ENCODE data around the gene TXLNG. TPM values are rescaled to one million over a fixed set of nuclear protein-coding genes. Genes with fewer than 3 reads are reported as not detected.

Gene TXLNG
- total RNA-seq, 1 experiment from 2014 or later, result 31.1 TPM

- TF ChIP-seq EMX1 (CRISPR knock-in tag; IDR thresholded peaks at IDR 0.05) (no peak), NFYB (CRISPR knock-in tag; conservative IDR thresholded peaks at IDR 0.05; ENCODE audit: low read depth) (no peak), FOXJ3 (CRISPR knock-in tag; IDR thresholded peaks at IDR 0.05; ENCODE audit: borderline replicate concordance) (no peak)
Measured at GRCh38 chrX:16745102-16745501, 41.2 kb upstream of the TXLNG start (continued).

DNA sequence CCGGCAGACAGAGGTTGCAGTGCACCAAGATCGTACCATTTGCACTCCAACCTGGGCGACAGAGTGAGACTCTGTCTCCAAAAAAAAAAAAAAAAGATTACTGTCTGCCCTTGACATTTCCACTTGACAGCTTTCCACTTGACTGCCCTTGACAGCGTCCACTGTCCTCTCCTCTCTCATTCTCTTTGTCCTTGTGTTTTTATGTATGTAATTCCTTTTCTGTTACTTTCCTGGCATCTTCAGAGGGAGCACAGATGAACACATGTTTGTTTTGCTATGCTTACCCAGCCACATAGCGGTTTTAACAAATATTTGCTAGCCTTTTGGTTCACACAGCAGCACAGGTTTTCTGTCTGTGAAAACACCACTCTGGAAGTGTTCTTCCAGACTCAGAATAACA lies 40.6 kb upstream of the TXLNG start:
- H3K4me3 Mint-ChIP-seq, result no peak overlapping the region
- TF ChIP-seq, protein P1, sequence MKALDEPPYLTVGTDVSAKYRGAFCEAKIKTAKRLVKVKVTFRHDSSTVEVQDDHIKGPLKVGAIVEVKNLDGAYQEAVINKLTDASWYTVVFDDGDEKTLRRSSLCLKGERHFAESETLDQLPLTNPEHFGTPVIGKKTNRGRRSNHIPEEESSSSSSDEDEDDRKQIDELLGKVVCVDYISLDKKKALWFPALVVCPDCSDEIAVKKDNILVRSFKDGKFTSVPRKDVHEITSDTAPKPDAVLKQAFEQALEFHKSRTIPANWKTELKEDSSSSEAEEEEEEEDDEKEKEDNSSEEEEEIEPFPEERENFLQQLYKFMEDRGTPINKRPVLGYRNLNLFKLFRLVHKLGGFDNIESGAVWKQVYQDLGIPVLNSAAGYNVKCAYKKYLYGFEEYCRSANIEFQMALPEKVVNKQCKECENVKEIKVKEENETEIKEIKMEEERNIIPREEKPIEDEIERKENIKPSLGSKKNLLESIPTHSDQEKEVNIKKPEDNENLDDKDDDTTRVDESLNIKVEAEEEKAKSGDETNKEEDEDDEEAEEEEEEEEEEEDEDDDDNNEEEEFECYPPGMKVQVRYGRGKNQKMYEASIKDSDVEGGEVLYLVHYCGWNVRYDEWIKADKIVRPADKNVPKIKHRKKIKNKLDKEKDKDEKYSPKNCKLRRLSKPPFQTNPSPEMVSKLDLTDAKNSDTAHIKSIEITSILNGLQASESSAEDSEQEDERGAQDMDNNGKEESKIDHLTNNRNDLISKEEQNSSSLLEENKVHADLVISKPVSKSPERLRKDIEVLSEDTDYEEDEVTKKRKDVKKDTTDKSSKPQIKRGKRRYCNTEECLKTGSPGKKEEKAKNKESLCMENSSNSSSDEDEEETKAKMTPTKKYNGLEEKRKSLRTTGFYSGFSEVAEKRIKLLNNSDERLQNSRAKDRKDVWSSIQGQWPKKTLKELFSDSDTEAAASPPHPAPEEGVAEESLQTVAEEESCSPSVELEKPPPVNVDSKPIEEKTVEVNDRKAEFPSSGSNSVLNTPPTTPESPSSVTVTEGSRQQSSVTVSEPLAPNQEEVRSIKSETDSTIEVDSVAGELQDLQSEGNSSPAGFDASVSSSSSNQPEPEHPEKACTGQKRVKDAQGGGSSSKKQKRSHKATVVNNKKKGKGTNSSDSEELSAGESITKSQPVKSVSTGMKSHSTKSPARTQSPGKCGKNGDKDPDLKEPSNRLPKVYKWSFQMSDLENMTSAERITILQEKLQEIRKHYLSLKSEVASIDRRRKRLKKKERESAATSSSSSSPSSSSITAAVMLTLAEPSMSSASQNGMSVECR (CRISPR knock-in tag; IDR thresholded peaks at IDR 0.05; ENCODE audit: borderline replicate concordance), result no peak
- no peak for TF ChIP-seq ZNF425 (CRISPR knock-in tag; conservative IDR thresholded peaks at IDR 0.05)
- no peak for TF ChIP-seq FOXK1 (CRISPR knock-in tag; IDR thresholded peaks at IDR 0.05)
- no peak for TF ChIP-seq FOXJ3 (CRISPR knock-in tag; IDR thresholded peaks at IDR 0.05; ENCODE audit: borderline replicate concordance)
- TF ChIP-seq E2F1 (CRISPR knock-in tag; IDR thresholded peaks at IDR 0.05), result no peak
- TF ChIP-seq IRF1 (CRISPR knock-in tag; IDR thresholded peaks at IDR 0.05), result no peak
- TF ChIP-seq ESRRA (CRISPR knock-in tag; IDR thresholded peaks at IDR 0.05; ENCODE audit: borderline replicate concordance), result no peak
- no peak for TF ChIP-seq STAT6 (CRISPR knock-in tag; conservative IDR thresholded peaks at IDR 0.05; ENCODE audit: low read depth)
- no peak for TF ChIP-seq ATF2 (CRISPR knock-in tag; IDR thresholded peaks at IDR 0.05; ENCODE audit: borderline replicate concordance, low read depth)
- TF ChIP-seq TEAD1 (CRISPR knock-in tag; IDR thresholded peaks at IDR 0.05), result no peak
- TF ChIP-seq, protein P2, sequence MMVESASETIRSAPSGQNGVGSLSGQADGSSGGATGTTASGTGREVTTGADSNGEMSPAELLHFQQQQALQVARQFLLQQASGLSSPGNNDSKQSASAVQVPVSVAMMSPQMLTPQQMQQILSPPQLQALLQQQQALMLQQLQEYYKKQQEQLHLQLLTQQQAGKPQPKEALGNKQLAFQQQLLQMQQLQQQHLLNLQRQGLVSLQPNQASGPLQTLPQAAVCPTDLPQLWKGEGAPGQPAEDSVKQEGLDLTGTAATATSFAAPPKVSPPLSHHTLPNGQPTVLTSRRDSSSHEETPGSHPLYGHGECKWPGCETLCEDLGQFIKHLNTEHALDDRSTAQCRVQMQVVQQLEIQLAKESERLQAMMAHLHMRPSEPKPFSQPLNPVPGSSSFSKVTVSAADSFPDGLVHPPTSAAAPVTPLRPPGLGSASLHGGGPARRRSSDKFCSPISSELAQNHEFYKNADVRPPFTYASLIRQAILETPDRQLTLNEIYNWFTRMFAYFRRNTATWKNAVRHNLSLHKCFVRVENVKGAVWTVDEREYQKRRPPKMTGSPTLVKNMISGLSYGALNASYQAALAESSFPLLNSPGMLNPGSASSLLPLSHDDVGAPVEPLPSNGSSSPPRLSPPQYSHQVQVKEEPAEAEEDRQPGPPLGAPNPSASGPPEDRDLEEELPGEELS (CRISPR knock-in tag; IDR thresholded peaks at IDR 0.05), result no peak
- POLR2A ChIA-PET, result no interaction called here
- peaks cover 45% of the 10 kb centered on the region for H3K36me3 Mint-ChIP-seq
- H3K9me3 Mint-ChIP-seq, result no peaks in the 10 kb centered on the region
- CTCF ChIA-PET, result no interaction called here
- no peak overlapping the region for H3K27ac Mint-ChIP-seq
- no peaks in the 10 kb centered on the region for H3K4me1 Mint-ChIP-seq
- DNase-seq (ENCODE audit: low spot score), result no peak
- H3K27me3 Mint-ChIP-seq (ENCODE audit: low read depth), result no peaks in the 10 kb centered on the region
- ATAC-seq, result no peak

All from WTC11 (cell line).